GM10266 (cell line): ENCODE data around the gene DOCK7.
A peak's percentile ranks its signal among the peaks of the same experiment; 100 is the strongest.

Experiments
- DNase-seq: peaks from one replicate; pipeline ENCODE4 v3.0.0; 2012; ENCODE audit errors: extremely low spot score
- TF ChIP-seq, protein P1 (sequence below): IDR thresholded peaks from 2 replicates; pipeline ENCODE4 v1.5.1; 2012; ENCODE audit warnings: mild to moderate bottlenecking, low read depth; ENCODE audit not compliant: control insufficient read depth, insufficient read depth; ENCODE audit errors: missing control alignments

Gene DOCK7

GRCh38 chr1:62439652-62440371 is 248.4 kb downstream of the DOCK7 start:
- DNase-seq: peak; percentile 45
- TF ChIP-seq, protein P1, sequence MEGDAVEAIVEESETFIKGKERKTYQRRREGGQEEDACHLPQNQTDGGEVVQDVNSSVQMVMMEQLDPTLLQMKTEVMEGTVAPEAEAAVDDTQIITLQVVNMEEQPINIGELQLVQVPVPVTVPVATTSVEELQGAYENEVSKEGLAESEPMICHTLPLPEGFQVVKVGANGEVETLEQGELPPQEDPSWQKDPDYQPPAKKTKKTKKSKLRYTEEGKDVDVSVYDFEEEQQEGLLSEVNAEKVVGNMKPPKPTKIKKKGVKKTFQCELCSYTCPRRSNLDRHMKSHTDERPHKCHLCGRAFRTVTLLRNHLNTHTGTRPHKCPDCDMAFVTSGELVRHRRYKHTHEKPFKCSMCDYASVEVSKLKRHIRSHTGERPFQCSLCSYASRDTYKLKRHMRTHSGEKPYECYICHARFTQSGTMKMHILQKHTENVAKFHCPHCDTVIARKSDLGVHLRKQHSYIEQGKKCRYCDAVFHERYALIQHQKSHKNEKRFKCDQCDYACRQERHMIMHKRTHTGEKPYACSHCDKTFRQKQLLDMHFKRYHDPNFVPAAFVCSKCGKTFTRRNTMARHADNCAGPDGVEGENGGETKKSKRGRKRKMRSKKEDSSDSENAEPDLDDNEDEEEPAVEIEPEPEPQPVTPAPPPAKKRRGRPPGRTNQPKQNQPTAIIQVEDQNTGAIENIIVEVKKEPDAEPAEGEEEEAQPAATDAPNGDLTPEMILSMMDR: no peak

GRCh38 chr1:62438163-62438562 is 250.0 kb downstream of the DOCK7 start:
- DNase-seq: peak; percentile 21
- TF ChIP-seq, protein P1: no peak

GRCh38 chr1:62437273-62437940 is 250.8 kb downstream of the DOCK7 start:
- DNase-seq: peak; percentile 19
- TF ChIP-seq, protein P1: no peak

DNA sequence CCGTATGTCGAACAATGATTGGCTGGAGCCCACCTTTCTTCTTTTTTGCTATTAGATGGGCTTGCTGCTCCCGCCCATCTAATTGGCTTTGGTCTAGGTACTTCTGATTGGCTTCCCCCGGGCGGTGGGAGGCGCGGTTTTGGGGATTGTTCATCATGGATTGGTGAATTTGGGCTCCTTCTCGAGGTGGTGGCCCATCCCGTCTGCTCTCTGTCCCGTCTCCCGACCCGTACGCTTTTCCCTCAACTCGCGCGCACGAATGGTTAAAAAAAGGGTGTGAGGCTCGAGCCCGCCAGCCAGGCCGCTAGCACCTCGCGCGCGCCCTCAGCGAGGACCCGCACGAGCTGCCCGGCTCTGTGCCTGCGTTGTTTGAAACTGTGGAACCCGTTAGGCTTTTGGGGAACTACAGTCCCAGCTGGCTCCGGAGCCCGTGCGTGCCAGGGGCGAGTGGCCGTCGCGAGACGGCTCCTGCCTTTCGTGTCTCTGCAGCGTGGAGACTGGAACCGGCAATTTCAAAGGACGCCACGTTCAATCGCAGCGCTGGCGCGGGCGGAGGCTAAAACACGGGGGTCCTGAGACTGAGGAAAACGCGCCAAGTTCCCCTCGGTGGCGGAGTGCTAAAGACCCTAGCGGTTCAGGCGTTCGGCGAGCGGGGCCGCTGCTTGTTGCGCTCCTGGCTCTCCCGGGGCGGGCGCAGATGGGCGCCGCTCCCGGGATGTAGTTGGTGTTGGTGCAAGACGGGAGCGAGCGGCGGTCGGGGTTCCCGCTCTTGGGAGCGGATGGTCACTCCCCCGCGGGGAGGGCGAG is 251.5 kb downstream of the DOCK7 start, which contains the start of gene USP1:
TSS of gene USP1 (plus strand) at position 584 of the 807 bp plus-strand sequence. CDS start 2,819 bp downstream, outside the sequence.
- TF ChIP-seq, protein P1: peak; percentile 1
- peak; percentile 96 for DNase-seq

DNA sequence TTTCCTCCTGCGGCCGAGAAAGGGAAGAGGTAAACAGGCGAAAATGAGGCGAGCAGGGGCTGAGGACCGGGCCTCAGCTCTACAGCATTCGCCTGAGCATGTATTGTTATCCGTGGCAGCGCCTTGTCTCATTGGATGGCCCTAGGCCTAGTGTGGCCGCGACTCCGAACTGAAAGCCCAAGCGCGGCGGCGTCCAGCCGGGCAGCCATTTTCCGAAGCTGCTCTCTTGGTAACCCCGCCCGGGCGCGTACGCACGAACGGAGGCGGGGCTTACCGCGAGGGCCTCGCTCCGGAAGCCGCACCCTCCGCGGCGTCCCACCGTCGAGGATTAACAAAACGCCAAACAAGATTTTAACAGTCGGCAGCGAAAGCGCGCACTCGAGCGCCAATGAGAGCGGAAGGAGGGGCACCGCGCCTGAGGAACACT is 252.1 kb downstream of the DOCK7 start:
- DNase-seq: no peak
- TF ChIP-seq, protein P1: no peak

GRCh38 chr1:62435231-62436038 is 252.8 kb downstream of the DOCK7 start:
- DNase-seq: no peak
- TF ChIP-seq, protein P1: no peak
